GM23338 (cell line): ENCODE results near the gene PARD3. TPM values are rescaled to one million over a fixed set of nuclear protein-coding genes. Genes with fewer than 3 reads are reported as not detected.

ENCODE experiments used
- ATAC-seq: fragments of 200-7000 bp; cut with Tn5 transposase; 3 replicates; pipeline ENCODE4 v1.9.1; 2020
- DNase-seq: peaks from one replicate; pipeline ENCODE4 v3.0.0-alpha.2; 2015; ENCODE audit warnings: low spot score
- H2AFZ ChIP-seq: fragments of 200-600 bp; sonication (generic); 2 replicates; pipeline ENCODE4 v1.8.0; 2016; ENCODE audit warnings: antibody characterized with exemption, mild to moderate bottlenecking, moderate library complexity
- H3F3A ChIP-seq: fragments of 200-600 bp; sonication (generic); replicated peaks from 2 replicates; pipeline ENCODE4 v1.8.0; 2017; ENCODE audit warnings: antibody characterized with exemption, mixed run types, low read depth
- H3K27ac ChIP-seq: fragments of 200-600 bp; sonication (generic); 2 replicates; pipeline ENCODE4 v1.6.1; 2016; ENCODE audit warnings: low read depth
- H3K27me3 ChIP-seq: fragments of 200-600 bp; sonication (generic); 2 replicates; pipeline ENCODE4 v1.8.0; 2016; ENCODE audit warnings: mild to moderate bottlenecking, mixed run types, moderate library complexity; ENCODE audit not compliant: insufficient read depth
- H3K36me3 ChIP-seq: fragments of 200-600 bp; sonication (generic); 2 replicates; pipeline ENCODE4 v1.8.0; 2016; ENCODE audit warnings: mild to moderate bottlenecking; ENCODE audit not compliant: insufficient read depth
- H3K4me1 ChIP-seq: fragments of 200-600 bp; sonication (generic); 2 replicates; pipeline ENCODE4 v1.8.0; 2016; ENCODE audit warnings: mild to moderate bottlenecking, moderate library complexity; ENCODE audit not compliant: insufficient read depth
- H3K4me2 ChIP-seq: fragments of 200-600 bp; sonication (generic); 2 replicates; pipeline ENCODE4 v1.7.1; 2017; ENCODE audit warnings: mixed run types
- H3K4me3 ChIP-seq: fragments of 200-600 bp; sonication (generic); 2 replicates; pipeline ENCODE4 v1.6.1; 2016; ENCODE audit warnings: mixed run types
- H3K79me2 ChIP-seq: fragments of 200-600 bp; sonication (generic); replicated peaks from 2 replicates; pipeline ENCODE4 v1.8.0; 2017; ENCODE audit warnings: mild to moderate bottlenecking; ENCODE audit not compliant: insufficient read depth
- H3K9me2 ChIP-seq: fragments of 200-600 bp; sonication (generic); 2 replicates; pipeline ENCODE4 v1.8.0; 2017; ENCODE audit not compliant: insufficient read depth
- H4K20me1 ChIP-seq: fragments of 200-600 bp; sonication (generic); replicated peaks from 2 replicates; pipeline ENCODE4 v1.8.0; 2017; ENCODE audit warnings: mild to moderate bottlenecking; ENCODE audit not compliant: insufficient read depth
- H3K27ac Mint-ChIP-seq: 2 replicates; pipeline ENCODE4 v1.8.0; 2020; ENCODE audit warnings: inconsistent platforms, mild to moderate bottlenecking, moderate library complexity, mixed read lengths
- H3K27me3 Mint-ChIP-seq: 3 replicates; pipeline ENCODE4 v1.8.0; 2022; ENCODE audit warnings: low read depth, mild to moderate bottlenecking, moderate library complexity, mixed read lengths, inconsistent platforms; ENCODE audit not compliant: insufficient read depth, poor library complexity
- H3K36me3 Mint-ChIP-seq: 3 replicates; pipeline ENCODE4 v1.8.0; 2021; ENCODE audit warnings: low read depth, mild to moderate bottlenecking, inconsistent platforms, moderate library complexity, mixed read lengths
- H3K4me1 Mint-ChIP-seq: 3 replicates; pipeline ENCODE4 v1.8.0; 2020; ENCODE audit warnings: mild to moderate bottlenecking, inconsistent platforms, mixed read lengths
- H3K4me3 Mint-ChIP-seq: 3 replicates; pipeline ENCODE4 v1.8.0; 2021; ENCODE audit warnings: moderate library complexity, mild to moderate bottlenecking, inconsistent platforms, mixed read lengths
- H3K9me3 Mint-ChIP-seq: 3 replicates; pipeline ENCODE4 v1.8.0; 2020; ENCODE audit warnings: moderate library complexity, mild to moderate bottlenecking, inconsistent platforms, mixed read lengths
- CREB1 ChIP-seq: fragments of 250-450 bp; sonication (Bioruptor Pico); IDR thresholded peaks from 2 replicates; pipeline ENCODE4 v1.5.0; 2020; ENCODE audit warnings: low read depth, mild to moderate bottlenecking, moderate library complexity
- EZH2 ChIP-seq: fragments of 200-600 bp; sonication (generic); IDR thresholded peaks from one replicate; pipeline ENCODE4 v1.8.0; 2017; ENCODE audit warnings: antibody characterized with exemption, mild to moderate bottlenecking, low read depth; ENCODE audit not compliant: unreplicated experiment
- EZH2phosphoT487 ChIP-seq: fragments of 200-600 bp; sonication (generic); IDR thresholded peaks from one replicate; pipeline ENCODE4 v1.8.1; 2018; ENCODE audit warnings: antibody characterized with exemption; ENCODE audit not compliant: unreplicated experiment
- NANOG ChIP-seq: IDR thresholded peaks from 2 replicates; pipeline ENCODE4 v1.6.1; 2016; ENCODE audit warnings: antibody characterized with exemption, borderline replicate concordance
- POLR2AphosphoS5 ChIP-seq: IDR thresholded peaks from 2 replicates; pipeline ENCODE4 v1.6.1; 2016; ENCODE audit warnings: antibody characterized with exemption, low read depth
- STAT1 ChIP-seq: IDR thresholded peaks from one replicate; pipeline ENCODE4 v1.6.1; 2016; ENCODE audit warnings: antibody characterized with exemption; ENCODE audit not compliant: unreplicated experiment
- ZNF114 ChIP-seq: fragments of 250-450 bp; sonication (Bioruptor Pico); IDR thresholded peaks from 2 replicates; pipeline ENCODE4 v1.5.0; 2020; ENCODE audit warnings: mild to moderate bottlenecking, moderate library complexity
- polyA plus RNA-seq: library from polyadenylated mRNA; unstranded; fragments of >200 nt; fragmentation: Nextera tagmentation; extraction: Ambion mirVana; gene quantifications from 2 replicates; pipeline ENCODE4 v1.2.1, GENCODE V29; 2016
- total RNA-seq: library from RNA; depleted of rRNA; stranded (reverse); fragments of >200 nt; shearing (Covaris generic); gene quantifications from 2 replicates; pipeline ENCODE4 v1.2.3, GENCODE V29; 2014
- TF ChIP-seq, protein P1 (sequence below): IDR thresholded peaks from one replicate; pipeline ENCODE4 v1.6.1; 2018; ENCODE audit warnings: antibody characterized with exemption; ENCODE audit not compliant: unreplicated experiment

PARD3 gene
- total and polyA plus RNA-seq, 2 experiments from 2014 or later = 30.2 to 51.4 TPM

DNA sequence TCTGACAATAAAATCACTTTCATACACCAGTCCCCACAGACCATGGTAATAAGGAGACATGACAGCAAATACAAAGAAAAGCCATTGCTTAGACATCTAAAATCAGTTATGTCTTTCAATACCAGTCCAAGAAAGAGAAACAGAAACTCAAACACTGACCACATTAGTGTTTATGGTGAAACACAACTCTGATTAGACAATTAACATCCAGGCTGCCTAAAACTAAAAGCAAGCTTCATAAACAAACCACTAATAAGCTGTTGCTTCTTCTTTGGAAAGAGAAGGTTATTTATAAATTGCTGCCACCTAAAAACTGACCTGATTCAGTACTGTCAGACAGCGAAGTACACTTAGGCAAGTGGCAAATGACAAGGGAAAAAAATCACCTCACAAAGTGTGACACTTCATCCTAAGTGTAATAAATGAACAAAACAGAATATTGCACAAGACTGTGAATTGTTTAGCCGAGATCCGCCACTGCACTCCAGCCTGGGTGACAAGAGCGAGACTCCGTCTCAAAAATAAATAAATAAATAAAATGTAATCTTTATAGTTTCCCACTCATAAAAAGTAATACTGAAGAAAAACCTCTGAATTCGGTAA, 277.4 kb downstream of the PARD3 start:
- Histone ChIP-seq H3F3A (no peaks in the 10 kb centered on the region), H3K27ac (no peak overlapping the region), H3K4me1 (peaks cover 5% of the 10 kb centered on the region), H3K27me3 (no peaks in the 10 kb centered on the region), H3K9me2 (no peaks in the 10 kb centered on the region), H3K4me2 (no peak overlapping the region), H3K79me2 (peaks cover 53% of the 10 kb centered on the region), H4K20me1 (no peaks in the 10 kb centered on the region), H3K4me3 (no peak overlapping the region), H2AFZ (no peak overlapping the region), H3K36me3 (no peaks in the 10 kb centered on the region)
- peaks cover 7% of the 10 kb centered on the region for H3K27me3 Mint-ChIP-seq
- DNase-seq (no peak), ATAC-seq (no peak)
- H3K27ac Mint-ChIP-seq = 0 out of 2 replicates have a peak overlapping the region, but pooled peaks have one; percentile 30
- H3K36me3 Mint-ChIP-seq = no peaks in the 10 kb centered on the region
- H3K4me3 Mint-ChIP-seq = no peak overlapping the region
- no peaks in the 10 kb centered on the region for H3K9me3 Mint-ChIP-seq
- peaks cover 15% of the 10 kb centered on the region for H3K4me1 Mint-ChIP-seq
- TF ChIP-seq, protein P1, sequence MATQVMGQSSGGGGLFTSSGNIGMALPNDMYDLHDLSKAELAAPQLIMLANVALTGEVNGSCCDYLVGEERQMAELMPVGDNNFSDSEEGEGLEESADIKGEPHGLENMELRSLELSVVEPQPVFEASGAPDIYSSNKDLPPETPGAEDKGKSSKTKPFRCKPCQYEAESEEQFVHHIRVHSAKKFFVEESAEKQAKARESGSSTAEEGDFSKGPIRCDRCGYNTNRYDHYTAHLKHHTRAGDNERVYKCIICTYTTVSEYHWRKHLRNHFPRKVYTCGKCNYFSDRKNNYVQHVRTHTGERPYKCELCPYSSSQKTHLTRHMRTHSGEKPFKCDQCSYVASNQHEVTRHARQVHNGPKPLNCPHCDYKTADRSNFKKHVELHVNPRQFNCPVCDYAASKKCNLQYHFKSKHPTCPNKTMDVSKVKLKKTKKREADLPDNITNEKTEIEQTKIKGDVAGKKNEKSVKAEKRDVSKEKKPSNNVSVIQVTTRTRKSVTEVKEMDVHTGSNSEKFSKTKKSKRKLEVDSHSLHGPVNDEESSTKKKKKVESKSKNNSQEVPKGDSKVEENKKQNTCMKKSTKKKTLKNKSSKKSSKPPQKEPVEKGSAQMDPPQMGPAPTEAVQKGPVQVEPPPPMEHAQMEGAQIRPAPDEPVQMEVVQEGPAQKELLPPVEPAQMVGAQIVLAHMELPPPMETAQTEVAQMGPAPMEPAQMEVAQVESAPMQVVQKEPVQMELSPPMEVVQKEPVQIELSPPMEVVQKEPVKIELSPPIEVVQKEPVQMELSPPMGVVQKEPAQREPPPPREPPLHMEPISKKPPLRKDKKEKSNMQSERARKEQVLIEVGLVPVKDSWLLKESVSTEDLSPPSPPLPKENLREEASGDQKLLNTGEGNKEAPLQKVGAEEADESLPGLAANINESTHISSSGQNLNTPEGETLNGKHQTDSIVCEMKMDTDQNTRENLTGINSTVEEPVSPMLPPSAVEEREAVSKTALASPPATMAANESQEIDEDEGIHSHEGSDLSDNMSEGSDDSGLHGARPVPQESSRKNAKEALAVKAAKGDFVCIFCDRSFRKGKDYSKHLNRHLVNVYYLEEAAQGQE = no peak

DNA sequence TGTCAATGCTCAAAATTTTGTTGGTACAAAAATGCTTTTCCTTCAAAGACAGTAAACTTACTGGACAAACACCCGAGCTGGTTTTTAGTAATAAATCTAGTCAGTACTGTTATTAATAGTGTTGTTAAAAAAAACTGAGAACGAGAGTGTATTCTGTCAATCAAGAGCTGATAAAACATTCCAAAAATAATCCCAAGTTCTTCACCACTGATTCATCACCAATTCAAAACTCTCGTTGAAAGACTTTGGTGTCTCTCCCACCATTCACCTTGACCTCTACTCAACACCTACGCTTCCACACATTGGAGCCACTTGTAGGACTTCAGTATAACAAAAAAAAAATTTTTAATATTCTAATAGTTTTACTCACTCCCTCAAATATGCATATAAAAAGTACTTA, 279.2 kb downstream of the PARD3 start:
- Mint-ChIP-seq H3K27ac (no peak overlapping the region), H3K4me1 (peaks cover 15% of the 10 kb centered on the region), H3K9me3 (no peaks in the 10 kb centered on the region), H3K4me3 (no peak overlapping the region), H3K36me3 (no peaks in the 10 kb centered on the region), H3K27me3 (peaks cover 7% of the 10 kb centered on the region)
- Histone ChIP-seq H3K79me2 (peaks cover 44% of the 10 kb centered on the region), H3K27ac (no peak overlapping the region), H4K20me1 (no peaks in the 10 kb centered on the region), H3K9me2 (no peaks in the 10 kb centered on the region), H2AFZ (no peak overlapping the region), H3K27me3 (no peaks in the 10 kb centered on the region), H3F3A (no peaks in the 10 kb centered on the region), H3K4me2 (no peak overlapping the region), H3K4me3 (no peak overlapping the region), H3K4me1 (peaks cover 5% of the 10 kb centered on the region), H3K36me3 (no peaks in the 10 kb centered on the region)
- DNase-seq (no peak), ATAC-seq (no peak)
- TF ChIP-seq POLR2AphosphoS5 (no peak), NANOG (no peak), STAT1 (no peak)

DNA sequence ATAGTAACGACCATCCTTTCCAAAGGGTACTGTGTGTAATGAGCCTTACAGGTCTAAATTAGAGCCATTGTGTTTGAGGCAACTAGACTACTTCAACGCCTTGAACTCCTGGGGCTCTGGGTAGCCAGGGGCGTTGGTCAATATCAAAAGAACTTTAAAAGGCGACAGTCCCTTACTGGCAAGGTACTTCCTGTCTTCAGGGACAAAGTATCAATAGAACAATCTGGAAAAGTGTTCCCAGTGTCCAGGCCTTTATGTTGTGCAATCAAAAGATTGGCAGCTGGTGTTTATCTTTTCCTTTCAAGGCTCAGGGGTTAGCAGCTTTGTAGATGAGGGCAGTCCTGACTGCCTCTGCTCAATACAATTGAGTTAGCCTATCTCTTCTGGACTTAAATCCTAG, 284.3 kb downstream of the PARD3 start:
- Histone ChIP-seq H2AFZ (no peak overlapping the region), H4K20me1 (no peaks in the 10 kb centered on the region), H3K9me2 (no peaks in the 10 kb centered on the region), H3K4me1 (peaks cover 24% of the 10 kb centered on the region), H3K36me3 (no peaks in the 10 kb centered on the region), H3F3A (no peaks in the 10 kb centered on the region), H3K27me3 (no peaks in the 10 kb centered on the region), H3K4me3 (no peak overlapping the region), H3K27ac (no peak overlapping the region), H3K79me2 (peaks cover 19% of the 10 kb centered on the region; the same call in 1 of the 2 replicates), H3K4me2 (no peak overlapping the region)
- DNase-seq (no peak), ATAC-seq (no peak)
- Mint-ChIP-seq H3K27ac (peak overlapping the region; percentile 60; the same call in 1 of the 2 replicates), H3K4me1 (peaks cover 40% of the 10 kb centered on the region), H3K9me3 (no peaks in the 10 kb centered on the region), H3K27me3 (peaks cover 2% of the 10 kb centered on the region), H3K36me3 (no peaks in the 10 kb centered on the region), H3K4me3 (no peak overlapping the region)
- TF ChIP-seq CREB1 (CRISPR knock-in tag) (no peak), EZH2phosphoT487 (no peak), ZNF114 (CRISPR knock-in tag) (no peak), POLR2AphosphoS5 (no peak), STAT1 (no peak), EZH2 (no peak)
- TF ChIP-seq, protein P1 = no peak
